Osteoblast (primary cell): ENCODE results near the gene FNBP1. TPM values are rescaled to one million over a fixed set of nuclear protein-coding genes. Genes with fewer than 3 reads are reported as not detected.

Source experiments
- DNase-seq: peaks from one replicate; pipeline ENCODE4 v3.0.0; 2011; ENCODE audit warnings: low spot score, mixed read lengths; ENCODE audit not compliant: insufficient read length; ENCODE audit errors: missing footprints
- H2AFZ ChIP-seq: 2 replicates; pipeline ENCODE4 v1.6.0; 2011; ENCODE audit warnings: mild to moderate bottlenecking, low read length
- H3K27ac ChIP-seq: 2 replicates; pipeline ENCODE4 v1.5.1; 2011; ENCODE audit warnings: mild to moderate bottlenecking, low read depth, low read length, moderate library complexity
- H3K27me3 ChIP-seq: 2 replicates; pipeline ENCODE4 v1.6.0; 2012; ENCODE audit warnings: mild to moderate bottlenecking, control low read depth, inconsistent platforms, low read length, moderate library complexity; ENCODE audit not compliant: insufficient read depth
- H3K36me3 ChIP-seq: 2 replicates; pipeline ENCODE4 v1.5.1; 2011; ENCODE audit warnings: mild to moderate bottlenecking, low read length, control low read depth, moderate library complexity; ENCODE audit not compliant: insufficient read depth
- H3K4me1 ChIP-seq: 2 replicates; pipeline ENCODE4 v1.5.1; 2011; ENCODE audit warnings: mild to moderate bottlenecking, low read length, control low read depth, moderate library complexity; ENCODE audit not compliant: insufficient read depth
- H3K4me2 ChIP-seq: 2 replicates; pipeline ENCODE4 v1.6.0; 2011; ENCODE audit warnings: mild to moderate bottlenecking, low read length; ENCODE audit not compliant: insufficient read depth
- H3K4me3 ChIP-seq: fragments of 200-600 bp; sonication (generic); 3 replicates; pipeline ENCODE4 v1.5.1; 2012; ENCODE audit warnings: mild to moderate bottlenecking, low read length, inconsistent platforms; ENCODE audit not compliant: insufficient read depth
- H3K79me2 ChIP-seq: 2 replicates; pipeline ENCODE4 v1.6.0; 2012; ENCODE audit warnings: mild to moderate bottlenecking, low read length, control low read depth, inconsistent platforms; ENCODE audit not compliant: insufficient read depth
- H3K9me3 ChIP-seq: 2 replicates; pipeline ENCODE4 v1.5.1; 2011; ENCODE audit warnings: low read depth, low read length, control low read depth
- H4K20me1 ChIP-seq: 2 replicates; pipeline ENCODE4 v1.6.0; 2012; ENCODE audit warnings: mild to moderate bottlenecking, low read length, control low read depth; ENCODE audit not compliant: insufficient read depth
- total RNA-seq: library from RNA; depleted of rRNA; stranded (reverse); fragments of >200 nt; gene quantifications from 2 replicates; pipeline ENCODE4 v1.2.3, GENCODE V29; 2012
- TF ChIP-seq, protein P1 (sequence below): IDR thresholded peaks from 2 replicates; pipeline ENCODE4 v1.5.1; 2011; ENCODE audit warnings: mild to moderate bottlenecking, low read depth, low read length, moderate library complexity; ENCODE audit errors: extremely low read depth

The FNBP1 gene
- total RNA-seq, 1 donor: 31.8 TPM

DNA sequence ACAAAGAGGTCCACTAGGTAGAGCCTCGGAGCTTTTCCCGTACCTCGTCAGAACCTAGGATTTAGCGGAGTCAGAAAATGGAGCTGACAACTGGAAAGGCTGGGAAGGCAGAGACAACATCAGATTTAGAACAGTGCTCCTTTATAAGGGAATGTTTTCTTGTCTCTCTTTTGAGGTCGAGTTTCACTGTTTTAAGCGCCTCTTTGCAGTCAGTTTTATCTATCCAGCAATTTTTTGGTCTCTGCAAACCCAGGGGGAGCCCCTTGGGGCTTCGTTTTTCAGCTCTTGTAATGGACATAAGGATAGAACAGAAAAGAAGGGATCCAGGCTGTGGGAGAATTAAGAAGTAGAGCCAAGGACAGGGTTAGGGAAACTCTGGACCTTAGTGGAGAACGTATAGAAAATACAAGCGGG lies 80.5 kb downstream of the FNBP1 start:
- Histone ChIP-seq H3K27ac (peak overlapping the region; percentile 79), H2AFZ (peak overlapping the region; percentile 82), H3K79me2 (no peaks in the 10 kb centered on the region), H3K4me2 (peak overlapping the region; percentile 97), H4K20me1 (no peaks in the 10 kb centered on the region), H3K4me3 (peak overlapping the region; percentile 69), H3K27me3 (no peaks in the 10 kb centered on the region), H3K4me1 (peaks cover 30% of the 10 kb centered on the region), H3K36me3 (peaks cover 5% of the 10 kb centered on the region), H3K9me3 (no peaks in the 10 kb centered on the region)
- peak; percentile 11 for DNase-seq
- TF ChIP-seq, protein P1, sequence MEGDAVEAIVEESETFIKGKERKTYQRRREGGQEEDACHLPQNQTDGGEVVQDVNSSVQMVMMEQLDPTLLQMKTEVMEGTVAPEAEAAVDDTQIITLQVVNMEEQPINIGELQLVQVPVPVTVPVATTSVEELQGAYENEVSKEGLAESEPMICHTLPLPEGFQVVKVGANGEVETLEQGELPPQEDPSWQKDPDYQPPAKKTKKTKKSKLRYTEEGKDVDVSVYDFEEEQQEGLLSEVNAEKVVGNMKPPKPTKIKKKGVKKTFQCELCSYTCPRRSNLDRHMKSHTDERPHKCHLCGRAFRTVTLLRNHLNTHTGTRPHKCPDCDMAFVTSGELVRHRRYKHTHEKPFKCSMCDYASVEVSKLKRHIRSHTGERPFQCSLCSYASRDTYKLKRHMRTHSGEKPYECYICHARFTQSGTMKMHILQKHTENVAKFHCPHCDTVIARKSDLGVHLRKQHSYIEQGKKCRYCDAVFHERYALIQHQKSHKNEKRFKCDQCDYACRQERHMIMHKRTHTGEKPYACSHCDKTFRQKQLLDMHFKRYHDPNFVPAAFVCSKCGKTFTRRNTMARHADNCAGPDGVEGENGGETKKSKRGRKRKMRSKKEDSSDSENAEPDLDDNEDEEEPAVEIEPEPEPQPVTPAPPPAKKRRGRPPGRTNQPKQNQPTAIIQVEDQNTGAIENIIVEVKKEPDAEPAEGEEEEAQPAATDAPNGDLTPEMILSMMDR: no peak

DNA sequence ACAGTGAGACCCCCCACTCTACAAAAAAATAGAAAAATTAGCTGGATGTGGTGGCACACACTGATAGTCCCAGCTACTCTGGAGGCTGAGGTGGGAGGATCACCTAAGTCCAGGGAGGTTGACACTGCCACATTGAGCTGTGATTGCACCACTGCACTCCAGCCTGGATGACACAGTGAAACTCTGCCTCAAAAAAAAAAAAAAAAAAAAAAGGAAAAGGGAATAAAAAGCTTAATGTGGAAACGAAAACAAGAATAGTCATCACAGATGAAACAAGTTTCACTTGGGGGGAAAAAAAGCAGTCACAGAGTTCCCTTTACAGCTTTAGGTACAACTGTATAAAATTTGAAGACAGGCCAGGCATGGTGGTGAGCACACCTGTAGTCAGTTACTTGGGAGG lies 84.2 kb downstream of the FNBP1 start:
- H3K4me2 ChIP-seq: no peak overlapping the region
- no peak for DNase-seq
- H3K9me3 ChIP-seq: no peaks in the 10 kb centered on the region
- H3K4me1 ChIP-seq: peaks cover 22% of the 10 kb centered on the region
- H2AFZ ChIP-seq: no peak overlapping the region
- no peaks in the 10 kb centered on the region for H4K20me1 ChIP-seq
- H3K27ac ChIP-seq: no peak overlapping the region
- peaks cover 9% of the 10 kb centered on the region for H3K36me3 ChIP-seq
- H3K79me2 ChIP-seq: no peaks in the 10 kb centered on the region
- TF ChIP-seq, protein P1: no peak
- H3K27me3 ChIP-seq: no peaks in the 10 kb centered on the region
- no peak overlapping the region for H3K4me3 ChIP-seq

DNA sequence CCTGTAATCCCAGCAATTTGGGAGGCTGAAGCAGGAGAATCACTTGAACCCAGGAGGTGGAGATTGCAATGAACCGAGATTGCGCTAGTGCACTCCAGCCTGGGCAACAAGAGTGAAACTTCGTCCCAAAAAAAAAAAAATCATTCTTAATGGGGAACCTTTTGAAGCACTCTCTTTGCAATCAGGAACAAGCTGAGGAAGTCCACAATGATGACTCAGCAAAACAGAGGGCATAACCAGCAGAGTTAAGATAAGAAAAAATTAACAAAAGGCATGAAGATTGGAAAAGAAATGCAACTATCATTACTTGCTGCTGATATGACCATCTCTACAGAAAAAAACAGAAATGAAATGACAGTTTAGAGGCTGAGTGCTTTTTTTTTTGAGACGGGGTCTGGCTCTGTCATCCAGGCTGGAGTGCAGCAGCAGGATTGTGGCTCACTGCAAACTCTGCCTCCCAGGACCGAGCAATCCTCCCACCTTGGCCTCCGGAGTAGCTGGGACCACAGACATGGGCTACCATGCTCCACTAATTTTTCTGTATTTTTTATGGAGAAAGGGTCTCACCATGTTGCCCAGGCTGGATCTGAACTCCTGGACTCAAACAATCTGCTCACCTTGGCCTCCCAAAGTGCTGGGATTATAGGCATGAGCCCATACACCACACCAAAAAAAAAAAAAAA lies 88.0 kb downstream of the FNBP1 start:
- H3K79me2 ChIP-seq: no peaks in the 10 kb centered on the region
- no peak overlapping the region for H3K27ac ChIP-seq
- peaks cover 8% of the 10 kb centered on the region for H3K4me1 ChIP-seq
- no peak overlapping the region for H2AFZ ChIP-seq
- no peaks in the 10 kb centered on the region for H4K20me1 ChIP-seq
- no peak overlapping the region for H3K4me3 ChIP-seq
- no peak for DNase-seq
- H3K9me3 ChIP-seq: no peaks in the 10 kb centered on the region
- TF ChIP-seq, protein P1: no peak
- H3K4me2 ChIP-seq: no peak overlapping the region
- H3K27me3 ChIP-seq: no peaks in the 10 kb centered on the region
- peaks cover 9% of the 10 kb centered on the region for H3K36me3 ChIP-seq

DNA sequence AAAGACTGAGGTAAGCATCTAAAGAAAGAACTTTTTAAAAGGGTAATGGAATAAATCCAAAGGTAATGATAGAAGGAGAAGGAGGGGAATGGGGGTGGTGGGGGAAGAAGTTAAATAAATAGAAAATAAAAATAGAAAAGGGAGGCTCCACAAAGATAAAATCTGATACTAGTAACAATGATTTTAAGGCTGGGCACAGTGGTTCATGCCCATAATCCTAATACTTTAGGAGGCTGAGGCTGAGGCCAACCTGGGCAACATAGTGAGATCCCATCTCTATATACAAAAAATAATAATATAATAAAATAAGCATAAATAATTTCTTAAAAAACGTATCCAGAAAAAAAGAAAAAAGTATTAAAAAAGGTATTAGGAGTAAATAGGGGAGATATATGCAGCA lies 89.3 kb downstream of the FNBP1 start:
- Histone ChIP-seq H3K4me2 (no peak overlapping the region), H3K9me3 (no peaks in the 10 kb centered on the region), H3K36me3 (peaks cover 9% of the 10 kb centered on the region), H4K20me1 (no peaks in the 10 kb centered on the region), H2AFZ (no peak overlapping the region), H3K27me3 (no peaks in the 10 kb centered on the region), H3K4me1 (peaks cover 8% of the 10 kb centered on the region), H3K79me2 (no peaks in the 10 kb centered on the region), H3K27ac (no peak overlapping the region), H3K4me3 (no peak overlapping the region)
- TF ChIP-seq, protein P1: no peak
- DNase-seq: no peak
